MCF 10A (cell line): ENCODE results near the gene SDCBP2. TPM values are rescaled to one million over a fixed set of nuclear protein-coding genes. Genes with fewer than 3 reads are reported as not detected.
A peak's percentile ranks its signal among the peaks of the same experiment; 100 is the strongest.

Source experiments
- BruUV-seq: library from RNA; stranded (reverse); fragments of 400-500 nt; replicated peaks from 2 replicates; lab custom pipeline; 2021; lab: Mats Ljungman, UMichigan
- CTCF ChIA-PET: fragments of 300-600 bp; sonication (Branson Sonifier 250); formaldehyde crosslinking; extraction: SDS; loops from one replicate; lab custom pipeline; 2021; ENCODE audit warnings: antibody characterized with exemption, inconsistent platforms; lab: Yijun Ruan, JAX
- POLR2A ChIA-PET: fragments of 300-600, 350-650 bp; sonication (Branson Sonifier 250); formaldehyde crosslinking; extraction: SDS; loops from one replicate; lab custom pipeline; 2020; ENCODE audit warnings: antibody characterized with exemption, inconsistent platforms; lab: Yijun Ruan, JAX
- DNase-seq: peaks from one replicate; pipeline ENCODE4 v3.0.0-alpha.2; 2018; ENCODE audit not compliant: unreplicated experiment
- H3K27ac Mint-ChIP-seq: one replicate; pipeline ENCODE4 v1.8.0; 2022; ENCODE audit warnings: mild to moderate bottlenecking, low read depth, mixed read lengths; ENCODE audit not compliant: unreplicated experiment
- H3K27me3 Mint-ChIP-seq: one replicate; pipeline ENCODE4 v1.8.0; 2022; ENCODE audit warnings: mixed read lengths; ENCODE audit not compliant: insufficient read depth, unreplicated experiment
- H3K36me3 Mint-ChIP-seq: one replicate; pipeline ENCODE4 v1.8.0; 2022; ENCODE audit warnings: mild to moderate bottlenecking, moderate library complexity, mixed read lengths; ENCODE audit not compliant: insufficient read depth, unreplicated experiment
- H3K4me1 Mint-ChIP-seq: one replicate; pipeline ENCODE4 v1.8.0; 2022; ENCODE audit warnings: mixed read lengths; ENCODE audit not compliant: insufficient read depth, unreplicated experiment
- H3K4me3 Mint-ChIP-seq: one replicate; pipeline ENCODE4 v1.8.0; 2022; ENCODE audit warnings: mild to moderate bottlenecking, moderate library complexity, mixed read lengths; ENCODE audit not compliant: unreplicated experiment
- H3K9me3 Mint-ChIP-seq: one replicate; pipeline ENCODE4 v1.8.0; 2022; ENCODE audit warnings: mixed read lengths; ENCODE audit not compliant: unreplicated experiment
- intact Hi-C: fragments of 100-400 bp; cut with micrococcal nuclease; formaldehyde crosslinking; loops from 2 replicates; pipeline ENCODE4 v1.14.1; 2022
- total RNA-seq: library from RNA; stranded (reverse); gene quantifications from 2 replicates; pipeline ENCODE4 v1.2.3, GENCODE V29; 2022
- TF ChIP-seq, protein P1 (sequence below): fragments of 200-600 bp; IDR thresholded peaks from one replicate; pipeline ENCODE4 v1.8.0; 2022; ENCODE audit warnings: antibody characterized with exemption, mild to moderate bottlenecking; ENCODE audit not compliant: unreplicated experiment

The SDCBP2 gene
- total RNA-seq, 1 experiment from 2014 or later: 11.8 TPM

DNA sequence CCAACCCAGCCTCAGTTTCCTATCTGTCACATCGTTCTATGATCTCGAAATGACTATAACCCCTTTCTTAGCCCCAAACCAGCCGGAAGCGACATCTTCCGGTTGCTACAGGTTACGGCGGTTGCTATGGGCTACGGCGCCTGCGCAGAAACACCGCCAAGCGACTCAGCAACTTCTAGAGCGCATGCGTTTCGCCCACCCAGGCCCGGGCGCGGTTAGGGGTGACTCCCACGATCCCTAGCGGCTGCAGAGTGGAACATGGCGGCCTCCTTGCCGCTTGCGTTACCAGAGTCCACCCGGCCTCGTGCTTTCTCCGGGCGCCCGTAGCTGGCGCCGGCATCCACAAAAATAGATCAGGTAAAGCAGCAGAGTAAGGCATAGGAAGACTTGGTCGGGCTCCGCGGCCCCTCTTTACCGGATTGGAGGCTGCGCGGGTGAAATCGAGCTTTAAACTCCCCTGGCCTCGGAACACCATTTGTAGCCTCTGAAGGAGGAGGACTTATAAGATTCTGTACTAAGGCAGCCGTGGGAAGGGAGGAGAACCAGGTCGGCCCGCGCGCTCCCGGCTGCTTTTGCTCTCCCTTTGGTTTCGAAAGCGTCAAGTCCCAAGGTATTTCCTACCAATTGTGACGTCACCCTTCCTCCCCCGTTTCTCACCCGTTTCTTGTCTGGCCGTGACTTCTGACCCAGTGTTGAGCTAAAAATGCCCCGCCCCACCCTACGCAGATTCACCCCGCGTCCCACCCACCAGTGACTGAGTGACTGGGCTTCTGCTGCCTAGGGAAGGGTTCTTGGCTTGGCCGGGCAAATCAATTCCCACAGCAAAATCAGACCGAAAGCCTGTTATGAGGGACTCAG lies 3.5 kb downstream of the SDCBP2 start:
- no peaks in the 10 kb centered on the region for H3K36me3 Mint-ChIP-seq
- H3K4me1 Mint-ChIP-seq: peaks cover 26% of the 10 kb centered on the region
- ChIA-PET POLR2A (interaction anchor here (0.6 to 10.7 kb wide), 43 partner anchors 9 to 1364 kb away, joined by 3 to 184 read pairs (median 4); partner anchors contain the start of genes FKBP1A, NSFL1C, RAD21L1 and SNPH), CTCF (interaction anchor here (0.6 to 5.2 kb wide), 6 partner anchors 13 to 178 kb away, joined by 4 to 40 read pairs (median 14); no protein-coding TSS in a partner anchor)
- TF ChIP-seq, protein P1, sequence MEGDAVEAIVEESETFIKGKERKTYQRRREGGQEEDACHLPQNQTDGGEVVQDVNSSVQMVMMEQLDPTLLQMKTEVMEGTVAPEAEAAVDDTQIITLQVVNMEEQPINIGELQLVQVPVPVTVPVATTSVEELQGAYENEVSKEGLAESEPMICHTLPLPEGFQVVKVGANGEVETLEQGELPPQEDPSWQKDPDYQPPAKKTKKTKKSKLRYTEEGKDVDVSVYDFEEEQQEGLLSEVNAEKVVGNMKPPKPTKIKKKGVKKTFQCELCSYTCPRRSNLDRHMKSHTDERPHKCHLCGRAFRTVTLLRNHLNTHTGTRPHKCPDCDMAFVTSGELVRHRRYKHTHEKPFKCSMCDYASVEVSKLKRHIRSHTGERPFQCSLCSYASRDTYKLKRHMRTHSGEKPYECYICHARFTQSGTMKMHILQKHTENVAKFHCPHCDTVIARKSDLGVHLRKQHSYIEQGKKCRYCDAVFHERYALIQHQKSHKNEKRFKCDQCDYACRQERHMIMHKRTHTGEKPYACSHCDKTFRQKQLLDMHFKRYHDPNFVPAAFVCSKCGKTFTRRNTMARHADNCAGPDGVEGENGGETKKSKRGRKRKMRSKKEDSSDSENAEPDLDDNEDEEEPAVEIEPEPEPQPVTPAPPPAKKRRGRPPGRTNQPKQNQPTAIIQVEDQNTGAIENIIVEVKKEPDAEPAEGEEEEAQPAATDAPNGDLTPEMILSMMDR: no peak
- peak; percentile 95 for DNase-seq
- no peaks in the 10 kb centered on the region for H3K27me3 Mint-ChIP-seq
- BruUV-seq: TSS peak; percentile 71
- H3K4me3 Mint-ChIP-seq: no peak overlapping the region
- no peaks in the 10 kb centered on the region for H3K9me3 Mint-ChIP-seq
- intact Hi-C loops: loop anchor here (2.0 kb wide), 1 partner anchor 67 kb away; the partner anchor contains the start of gene FKBP1A
- H3K27ac Mint-ChIP-seq: no peak overlapping the region

DNA sequence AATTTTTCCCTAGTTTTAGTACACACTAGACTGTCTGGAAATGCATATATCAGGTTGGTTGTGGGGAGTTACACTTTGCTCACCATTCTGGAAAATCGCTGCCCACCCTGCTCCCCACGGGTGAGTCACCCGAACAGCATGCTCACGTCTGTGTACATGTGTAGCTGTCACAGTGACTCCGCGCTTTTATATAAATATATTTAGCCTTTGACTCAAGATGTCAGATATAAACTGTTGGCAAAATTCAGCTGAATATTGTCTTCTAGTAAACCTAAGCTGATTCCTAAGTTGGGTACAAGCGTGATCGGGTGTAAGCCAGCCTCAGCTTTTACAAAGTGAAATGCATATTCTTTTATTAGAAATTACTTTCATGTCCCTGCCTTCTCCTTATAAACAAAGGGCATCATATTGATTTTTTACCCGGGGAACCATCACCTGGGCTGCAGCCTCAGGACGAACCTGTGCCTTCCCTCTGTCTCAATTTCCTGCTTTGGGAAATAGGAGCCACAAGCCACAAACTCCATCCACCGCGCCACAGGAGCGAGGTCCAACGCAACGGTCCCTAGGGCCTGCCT lies 4.3 kb downstream of the SDCBP2 start:
- intact Hi-C loops: loop anchor here (2.0 kb wide), 1 partner anchor 68 kb away; the partner anchor contains the start of gene FKBP1A
- ChIA-PET POLR2A (interaction anchor here (0.6 to 10.7 kb wide), 25 partner anchors 8 to 1914 kb away, joined by 3 to 184 read pairs (median 4); partner anchors contain the start of genes FKBP1A and NSFL1C), CTCF (interaction anchor here (0.6 to 4.2 kb wide), 5 partner anchors 12 to 179 kb away, joined by 3 to 40 read pairs (median 8); no protein-coding TSS in a partner anchor)
- Mint-ChIP-seq H3K4me1 (peaks cover 19% of the 10 kb centered on the region), H3K36me3 (no peaks in the 10 kb centered on the region), H3K9me3 (no peaks in the 10 kb centered on the region), H3K27ac (no peak overlapping the region), H3K27me3 (no peaks in the 10 kb centered on the region), H3K4me3 (no peak overlapping the region)
- DNase-seq: no peak
- no TSS peak for BruUV-seq
- TF ChIP-seq, protein P1: no peak

DNA sequence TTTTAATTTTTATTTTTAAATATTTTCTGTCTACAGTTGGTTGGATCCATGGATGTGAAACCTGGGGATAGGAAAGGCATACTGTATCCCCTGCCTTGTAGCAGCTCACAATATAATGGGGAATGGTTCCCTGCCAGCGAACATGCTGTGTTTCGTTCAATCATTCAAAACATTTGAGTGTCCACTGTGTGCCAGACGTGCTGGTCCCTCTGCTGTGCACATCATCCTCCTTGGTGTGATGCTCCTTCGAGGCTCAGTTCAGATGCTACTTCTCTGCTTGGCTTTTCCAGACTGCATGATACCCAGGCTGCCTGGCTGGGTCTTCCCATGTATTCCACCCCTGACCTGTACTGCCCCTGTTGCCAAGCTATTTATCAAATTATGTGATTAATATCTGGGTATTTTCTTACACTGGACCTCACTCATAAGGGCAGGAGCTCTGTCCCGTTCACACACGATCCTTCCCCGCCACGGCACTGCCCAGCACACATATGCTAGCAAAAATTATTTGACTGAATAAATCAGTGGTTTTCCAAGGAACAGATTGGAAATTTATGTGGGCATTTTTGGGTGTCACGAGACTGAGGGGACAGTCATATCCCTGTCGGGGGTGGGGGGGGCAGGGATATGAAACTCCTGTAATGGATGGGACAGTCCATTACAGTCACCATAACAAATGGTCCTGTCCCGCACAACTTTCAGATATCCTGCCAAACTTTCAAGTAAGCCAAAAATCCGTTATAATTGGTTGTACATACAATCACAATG lies 4.9 kb downstream of the SDCBP2 start:
- Mint-ChIP-seq H3K36me3 (no peaks in the 10 kb centered on the region), H3K9me3 (no peaks in the 10 kb centered on the region), H3K4me1 (peaks cover 12% of the 10 kb centered on the region), H3K4me3 (no peak overlapping the region), H3K27ac (no peak overlapping the region), H3K27me3 (no peaks in the 10 kb centered on the region)
- no TSS peak for BruUV-seq
- intact Hi-C loops: loop anchor here (2.0 kb wide), 1 partner anchor 69 kb away; the partner anchor contains the start of gene FKBP1A
- TF ChIP-seq, protein P1: no peak
- POLR2A ChIA-PET: interaction anchor here (0.6 to 10.7 kb wide), 11 partner anchors 9 to 1914 kb away, joined by 3 to 184 read pairs (median 12); partner anchors contain the start of genes FKBP1A and NSFL1C
- CTCF ChIA-PET: interaction anchor here (0.9 to 4.2 kb wide), 5 partner anchors 11 to 180 kb away, joined by 3 to 40 read pairs (median 8); partner anchors contain the start of gene NSFL1C
- no peak for DNase-seq
